Right forelimb (tissue), 1 donor: Measurements from ENCODE around the gene SARM1.
"Not testable (repeated sequence)": the region's sequence is repeated elsewhere in the genome, so short reads cannot be mapped to it uniquely, and the experiment has no call there.

Experiments
- DNase-seq: peaks from one replicate; pipeline ENCODE4 v3.0.0-alpha.2; 2018

Gene SARM1

GRCh38 chr17:28433721-28434120 is 62.2 kb downstream of the SARM1 start:
- DNase-seq: no peak

GRCh38 chr17:28434326-28434725 is 62.8 kb downstream of the SARM1 start:
- DNase-seq: not testable (repeated sequence)

GRCh38 chr17:28443901-28444638 is 72.6 kb downstream of the SARM1 start:
- DNase-seq: no peak

GRCh38 chr17:28446716-28447395 is 75.4 kb downstream of the SARM1 start:
- DNase-seq: no peak

- no peak for DNase-seq
These were observed 75.9 kb downstream of the SARM1 start for GRCh38 chr17:28447396-28447760.

GRCh38 chr17:28449859-28450258 is 78.4 kb downstream of the SARM1 start:
- no peak for DNase-seq
